Trophoblast cell (in vitro differentiated cells and primary cell): Measurements from ENCODE around the gene TASOR2.

Source experiments
- DNase-seq, 2 donors: peaks; one replicate each; pipeline ENCODE4 v3.0.0-alpha.2; 2016
- H2AFZ ChIP-seq: 2 replicates; pipeline ENCODE4 v1.6.1; 2013; ENCODE audit warnings: low read length, moderate library complexity, mild to moderate bottlenecking; ENCODE audit not compliant: insufficient read depth, poor library complexity
- H2AK5ac ChIP-seq: 2 replicates; pipeline ENCODE4 v1.6.1; 2013; ENCODE audit warnings: mild to moderate bottlenecking, low read length
- H2BK120ac ChIP-seq: 2 replicates; pipeline ENCODE4 v1.6.1; 2013; ENCODE audit warnings: low read length, mild to moderate bottlenecking, moderate library complexity; ENCODE audit not compliant: insufficient read depth, poor library complexity
- H2BK12ac ChIP-seq: 2 replicates; pipeline ENCODE4 v1.6.1; 2013; ENCODE audit warnings: mild to moderate bottlenecking, low read length, moderate library complexity
- H2BK5ac ChIP-seq: 2 replicates; pipeline ENCODE4 v1.6.1; 2013; ENCODE audit warnings: low read length, low read depth, moderate library complexity, mild to moderate bottlenecking; ENCODE audit not compliant: poor library complexity
- H3K14ac ChIP-seq: 2 replicates; pipeline ENCODE4 v1.6.1; 2013; ENCODE audit warnings: mild to moderate bottlenecking, low read length
- H3K18ac ChIP-seq: 2 replicates; pipeline ENCODE4 v1.6.1; 2013; ENCODE audit warnings: mild to moderate bottlenecking, low read length
- H3K23ac ChIP-seq: 2 replicates; pipeline ENCODE4 v1.6.1; 2013; ENCODE audit warnings: low read length
- H3K27ac ChIP-seq: 2 replicates; pipeline ENCODE4 v1.5.1; 2013; ENCODE audit warnings: low read depth, mild to moderate bottlenecking, inconsistent platforms, low read length, moderate library complexity
- H3K27me3 ChIP-seq: 2 replicates; pipeline ENCODE4 v1.6.1; 2013; ENCODE audit warnings: inconsistent platforms, mild to moderate bottlenecking, low read length, moderate library complexity; ENCODE audit not compliant: insufficient read depth
- H3K36me3 ChIP-seq, 2 experiments: 1 replicate in 1 of 2; 2 replicates in 1 of 2; pipeline ENCODE4 v1.6.1; 2013; ENCODE audit warnings: low read length in 2 of 2, mild to moderate bottlenecking in 2 of 2, moderate library complexity in 1 of 2; ENCODE audit not compliant: insufficient read depth in 2 of 2, control insufficient read depth in 1 of 2
- H3K4ac ChIP-seq: 2 replicates; pipeline ENCODE4 v1.6.1; 2013; ENCODE audit warnings: low read depth, mild to moderate bottlenecking, low read length, moderate library complexity
- H3K4me1 ChIP-seq, 2 experiments: 1 replicate in 1 of 2; 2 replicates in 1 of 2; pipeline ENCODE4 v1.6.1; 2013; ENCODE audit warnings: low read length in 2 of 2, mild to moderate bottlenecking in 2 of 2, moderate library complexity in 1 of 2; ENCODE audit not compliant: insufficient read depth in 2 of 2, control insufficient read depth in 1 of 2
- H3K4me2 ChIP-seq: 2 replicates; pipeline ENCODE4 v1.6.1; 2013; ENCODE audit warnings: inconsistent platforms, mild to moderate bottlenecking, low read length, moderate library complexity
- H3K4me3 ChIP-seq: 2 replicates; pipeline ENCODE4 v1.5.1; 2013; ENCODE audit warnings: mild to moderate bottlenecking, low read depth, low read length, inconsistent platforms
- H3K79me1 ChIP-seq: one replicate; pipeline ENCODE4 v1.6.1; 2013; ENCODE audit warnings: low read length
- H3K79me2 ChIP-seq: 2 replicates; pipeline ENCODE4 v1.6.1; 2013; ENCODE audit warnings: low read length, mild to moderate bottlenecking; ENCODE audit not compliant: control insufficient read depth, insufficient read depth, poor library complexity
- H3K9ac ChIP-seq: 2 replicates; pipeline ENCODE4 v1.6.1; 2013; ENCODE audit warnings: mild to moderate bottlenecking, low read length
- H3K9me3 ChIP-seq: 2 replicates; pipeline ENCODE4 v1.6.1; 2013; ENCODE audit warnings: low read depth, mild to moderate bottlenecking, control low read depth, inconsistent platforms, low read length; ENCODE audit not compliant: insufficient read depth
- H4K12ac ChIP-seq: 2 replicates; pipeline ENCODE4 v1.6.1; 2013; ENCODE audit warnings: low read depth, mild to moderate bottlenecking, low read length, moderate library complexity
- H4K8ac ChIP-seq: 2 replicates; pipeline ENCODE4 v1.6.1; 2013; ENCODE audit warnings: low read depth, mild to moderate bottlenecking, low read length, moderate library complexity
- H4K91ac ChIP-seq: one replicate; pipeline ENCODE4 v1.6.1; 2013; ENCODE audit warnings: low read depth, mild to moderate bottlenecking, low read length, moderate library complexity
- WGBS: extraction: QIAGEN DNeasy Blood & Tissue Kit; methylation state at CpG from one replicate; pipeline ENCODE4 v1.1.7; 2013; ENCODE audit warnings: missing lambda C conversion rate; ENCODE audit not compliant: insufficient read length, insufficient coverage; ENCODE audit errors: extremely low coverage; 5-methylcytosine and 5-hydroxymethylcytosine counted together

Gene TASOR2

GRCh38 chr10:5708356-5708755 is 23.7 kb downstream of the TASOR2 start:
- Histone ChIP-seq H3K79me1 (no peaks in the 10 kb centered on the region), H3K23ac (no peak overlapping the region), H2BK5ac (no peak overlapping the region), H3K4me3 (no peak overlapping the region), H3K4me1 (no peaks in the 10 kb centered on the region), H2AK5ac (no peak overlapping the region), H3K9me3 (no peaks in the 10 kb centered on the region), H3K4me2 (no peak overlapping the region), H4K8ac (no peak overlapping the region), H3K9ac (no peak overlapping the region), H2AFZ (no peak overlapping the region), H3K36me3 (no peaks in the 10 kb centered on the region), H3K79me2 (no peaks in the 10 kb centered on the region), H3K14ac (no peak overlapping the region), H2BK12ac (no peak overlapping the region), H3K18ac (no peak overlapping the region), H3K4ac (no peak overlapping the region), H3K27me3 (no peaks in the 10 kb centered on the region), H2BK120ac (no peak overlapping the region), H4K91ac (no peak overlapping the region), H4K12ac (no peak overlapping the region), H3K27ac (no peak overlapping the region)
- no peak for DNase-seq

- Histone ChIP-seq H3K23ac (no peak overlapping the region), H3K79me1 (no peaks in the 10 kb centered on the region), H4K12ac (no peak overlapping the region), H3K4me2 (no peak overlapping the region), H3K27me3 (no peaks in the 10 kb centered on the region), H2BK120ac (no peak overlapping the region), H3K36me3 (no peaks in the 10 kb centered on the region), H3K9ac (no peak overlapping the region), H2BK5ac (no peak overlapping the region), H2BK12ac (no peak overlapping the region), H2AFZ (no peak overlapping the region), H3K9me3 (no peaks in the 10 kb centered on the region), H3K4ac (no peak overlapping the region), H4K91ac (no peak overlapping the region), H2AK5ac (no peak overlapping the region), H4K8ac (no peak overlapping the region), H3K4me1 (no peaks in the 10 kb centered on the region), H3K18ac (no peak overlapping the region), H3K79me2 (no peaks in the 10 kb centered on the region), H3K14ac (no peak overlapping the region), H3K4me3 (no peak overlapping the region), H3K27ac (no peak overlapping the region)
- no peak for DNase-seq
- WGBS = no CpG with 5 or more reads among the region's 2 CpGs
These were observed 25.2 kb downstream of the TASOR2 start for GRCh38 chr10:5709865-5710264.

DNA sequence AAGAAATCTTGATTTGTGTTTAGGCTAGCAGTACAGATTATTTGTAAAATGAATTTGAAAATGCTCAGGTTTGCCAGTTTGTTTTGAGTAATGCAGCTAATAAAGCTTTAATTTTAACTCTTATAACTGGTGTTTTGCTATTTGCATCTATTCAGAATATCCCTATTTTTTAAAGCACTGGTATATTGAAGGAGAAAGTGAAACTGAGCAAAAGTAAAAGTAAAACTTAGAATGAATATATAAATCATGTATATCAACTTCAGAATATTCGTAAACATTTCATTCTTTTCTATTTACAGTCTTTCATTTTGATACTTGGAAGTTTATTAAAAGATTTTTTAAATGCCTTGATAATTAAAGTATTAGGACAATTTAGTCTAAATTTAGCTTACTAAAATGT is 26.2 kb downstream of the TASOR2 start:
- Histone ChIP-seq H3K23ac (no peak overlapping the region), H3K79me2 (no peaks in the 10 kb centered on the region), H3K4me2 (no peak overlapping the region), H3K4me3 (no peak overlapping the region), H4K12ac (no peak overlapping the region), H3K36me3 (no peaks in the 10 kb centered on the region), H3K9ac (no peak overlapping the region), H3K14ac (no peak overlapping the region), H3K79me1 (no peaks in the 10 kb centered on the region), H3K18ac (no peak overlapping the region), H3K27me3 (no peaks in the 10 kb centered on the region), H3K27ac (no peak overlapping the region), H2BK5ac (no peak overlapping the region), H4K91ac (no peak overlapping the region), H2BK12ac (no peak overlapping the region), H3K4me1 (peaks cover 0 to 4% of the 10 kb centered on the region in 2 experiments), H3K9me3 (no peaks in the 10 kb centered on the region), H4K8ac (no peak overlapping the region), H3K4ac (no peak overlapping the region), H2BK120ac (no peak overlapping the region), H2AK5ac (no peak overlapping the region), H2AFZ (no peak overlapping the region)
- WGBS = no CpG with 5 or more reads among the region's 1 CpG
- no peak for DNase-seq

DNA sequence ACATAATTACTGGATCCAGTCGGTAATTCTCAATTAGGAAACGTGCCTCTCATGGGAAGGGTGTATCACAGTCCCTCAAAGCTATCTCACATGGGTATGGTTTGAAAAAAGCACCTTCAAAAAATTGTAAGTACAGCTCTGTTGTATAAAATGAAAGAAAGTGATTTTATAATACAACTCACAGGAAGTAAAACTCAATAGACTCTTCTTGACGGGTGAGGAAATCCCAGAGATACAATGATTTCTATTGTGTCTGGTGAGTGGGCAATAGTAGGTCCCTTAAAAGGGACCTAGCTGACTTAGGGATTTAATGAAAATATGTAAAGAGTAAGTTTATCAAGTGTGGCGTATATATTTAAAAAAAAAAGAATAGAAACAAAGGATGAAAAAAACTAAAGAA is 27.0 kb downstream of the TASOR2 start:
- no peak overlapping the region for H2AFZ ChIP-seq
- no peak overlapping the region for H3K27ac ChIP-seq
- no peak overlapping the region for H2AK5ac ChIP-seq
- H3K9ac ChIP-seq = no peak overlapping the region
- no peak overlapping the region for H3K4me2 ChIP-seq
- H3K79me1 ChIP-seq = no peaks in the 10 kb centered on the region
- H3K27me3 ChIP-seq = no peaks in the 10 kb centered on the region
- no peaks in the 10 kb centered on the region for H3K9me3 ChIP-seq
- no peak for DNase-seq
- WGBS = 100% methylated on average over 1 of the region's 4 CpGs
- H3K18ac ChIP-seq = no peak overlapping the region
- H2BK5ac ChIP-seq = no peak overlapping the region
- no peak overlapping the region for H4K12ac ChIP-seq
- peaks cover 0 to 4% of the 10 kb centered on the region in 2 experiments for H3K4me1 ChIP-seq
- H3K14ac ChIP-seq = no peak overlapping the region
- H3K79me2 ChIP-seq = no peaks in the 10 kb centered on the region
- no peaks in the 10 kb centered on the region for H3K36me3 ChIP-seq
- H3K23ac ChIP-seq = no peak overlapping the region
- no peak overlapping the region for H4K91ac ChIP-seq
- no peak overlapping the region for H3K4me3 ChIP-seq
- no peak overlapping the region for H2BK12ac ChIP-seq
- no peak overlapping the region for H2BK120ac ChIP-seq
- no peak overlapping the region for H3K4ac ChIP-seq
- no peak overlapping the region for H4K8ac ChIP-seq
